ENCODE data around the gene CRYBG1.
"Not testable (repeated sequence)": the region's sequence is repeated elsewhere in the genome, so short reads cannot be mapped to it uniquely, and the experiment has no call there.

CRYBG1 gene

GRCh38 chr6:106509420-106510089, 149.0 kb downstream of the CRYBG1 start:
- DNase-seq (ENCODE audit: low spot score): no peak

DNA sequence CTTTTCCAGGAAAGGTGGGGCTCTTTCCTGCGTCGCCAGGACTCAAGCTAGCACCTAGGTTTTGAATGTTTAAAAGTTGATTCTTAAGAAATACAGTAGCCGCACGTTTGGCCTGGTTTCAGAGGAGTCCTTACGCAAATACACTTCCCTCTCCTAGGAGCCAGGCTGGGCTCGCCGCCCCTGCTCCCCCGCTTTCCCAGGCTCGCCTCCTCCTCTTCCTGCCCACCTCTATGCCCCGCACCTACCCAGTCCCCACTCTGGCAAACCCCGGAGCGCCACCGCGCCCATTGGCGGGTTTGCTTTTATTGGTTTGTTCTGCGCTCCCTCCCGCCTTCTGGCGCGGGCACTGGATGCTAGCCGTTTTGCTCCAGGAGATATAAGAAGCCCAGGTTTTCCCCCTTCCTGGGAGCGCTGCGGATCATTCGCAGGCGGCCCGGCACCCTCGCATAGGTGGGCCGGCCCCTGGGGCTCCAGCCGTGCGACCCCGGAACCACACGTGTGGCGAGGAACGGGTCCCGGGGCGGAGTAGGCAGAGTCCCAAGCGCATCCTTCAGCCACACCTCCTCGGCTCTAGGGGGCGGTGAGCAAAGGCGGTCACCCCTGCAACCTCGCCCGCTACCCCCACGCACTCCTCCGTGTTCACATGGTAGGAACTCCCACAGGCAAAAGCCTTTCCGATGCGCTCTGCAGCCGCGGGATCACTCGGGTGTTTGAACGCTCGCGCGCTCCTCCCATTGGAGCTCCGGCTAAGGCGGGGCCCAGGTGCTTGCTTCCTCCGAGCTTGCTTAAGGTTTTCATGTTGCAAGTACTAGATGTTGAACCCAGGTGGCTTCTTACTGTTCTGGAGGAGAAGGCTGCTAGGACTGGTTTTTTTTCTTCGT, 149.8 kb downstream of the CRYBG1 start:
- DNase-seq (ENCODE audit: low spot score): no peak

DNA sequence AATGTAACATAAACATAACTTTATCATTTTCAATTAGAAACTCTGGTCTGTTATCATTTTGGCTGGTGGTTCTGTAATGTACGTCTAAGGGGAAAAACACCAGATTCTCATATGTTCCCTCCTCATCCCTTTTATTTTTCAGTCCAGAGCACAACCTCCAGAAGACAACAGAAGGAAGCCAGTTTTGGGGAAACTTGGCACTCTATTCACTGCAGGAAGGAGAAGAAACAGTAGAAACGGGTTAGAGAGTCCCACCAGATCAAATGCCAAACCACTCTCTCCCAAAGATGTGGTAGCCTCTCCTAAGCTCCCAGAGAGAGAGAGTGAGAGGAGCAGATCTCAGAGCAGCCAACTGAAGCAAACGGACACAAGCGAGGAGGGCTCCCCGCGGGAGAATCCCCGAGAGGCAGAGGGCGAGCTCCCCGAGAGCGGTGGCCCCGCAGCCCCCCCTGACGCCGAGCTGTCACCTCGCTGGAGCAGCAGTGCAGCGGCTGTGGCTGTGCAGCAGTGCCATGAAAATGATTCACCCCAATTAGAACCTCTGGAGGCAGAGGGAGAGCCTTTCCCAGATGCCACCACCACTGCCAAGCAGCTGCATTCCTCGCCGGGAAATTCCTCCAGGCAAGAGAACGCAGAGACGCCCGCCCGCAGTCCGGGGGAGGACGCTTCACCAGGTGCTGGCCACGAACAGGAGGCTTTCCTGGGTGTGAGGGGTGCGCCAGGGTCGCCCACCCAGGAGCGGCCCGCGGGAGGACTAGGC, 151.0 kb downstream of the CRYBG1 start:
- DNase-seq (ENCODE audit: low spot score): no peak

DNA sequence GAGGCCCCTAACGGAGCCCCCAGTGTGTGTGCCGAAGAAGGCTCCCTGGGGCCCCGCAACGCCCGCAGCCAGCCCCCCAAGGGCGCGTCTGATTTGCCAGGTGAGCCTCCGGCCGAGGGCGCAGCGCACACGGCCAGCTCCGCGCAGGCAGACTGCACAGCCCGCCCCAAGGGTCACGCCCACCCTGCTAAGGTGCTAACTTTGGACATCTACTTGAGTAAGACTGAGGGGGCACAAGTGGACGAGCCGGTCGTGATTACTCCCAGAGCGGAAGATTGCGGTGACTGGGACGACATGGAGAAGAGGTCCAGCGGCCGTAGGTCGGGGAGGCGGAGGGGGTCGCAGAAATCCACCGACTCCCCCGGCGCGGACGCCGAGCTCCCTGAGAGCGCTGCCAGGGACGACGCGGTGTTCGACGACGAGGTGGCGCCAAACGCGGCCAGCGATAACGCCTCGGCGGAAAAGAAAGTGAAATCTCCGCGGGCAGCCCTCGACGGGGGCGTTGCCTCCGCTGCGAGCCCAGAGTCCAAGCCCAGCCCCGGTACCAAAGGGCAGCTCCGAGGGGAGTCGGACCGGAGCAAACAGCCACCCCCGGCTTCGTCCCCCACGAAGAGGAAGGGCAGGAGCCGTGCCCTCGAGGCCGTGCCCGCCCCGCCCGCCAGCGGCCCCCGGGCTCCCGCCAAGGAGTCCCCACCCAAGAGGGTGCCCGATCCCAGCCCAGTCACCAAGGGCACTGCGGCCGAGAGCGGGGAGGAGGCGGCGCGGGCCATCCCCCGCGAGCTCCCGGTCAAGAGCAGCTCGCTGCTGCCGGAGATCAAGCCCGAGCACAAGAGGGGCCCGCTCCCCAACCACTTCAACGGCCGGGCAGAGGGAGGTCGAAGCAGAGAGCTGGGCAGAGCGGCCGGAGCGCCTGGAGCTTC, 151.8 kb downstream of the CRYBG1 start:
- DNase-seq (ENCODE audit: low spot score): no peak

DNA sequence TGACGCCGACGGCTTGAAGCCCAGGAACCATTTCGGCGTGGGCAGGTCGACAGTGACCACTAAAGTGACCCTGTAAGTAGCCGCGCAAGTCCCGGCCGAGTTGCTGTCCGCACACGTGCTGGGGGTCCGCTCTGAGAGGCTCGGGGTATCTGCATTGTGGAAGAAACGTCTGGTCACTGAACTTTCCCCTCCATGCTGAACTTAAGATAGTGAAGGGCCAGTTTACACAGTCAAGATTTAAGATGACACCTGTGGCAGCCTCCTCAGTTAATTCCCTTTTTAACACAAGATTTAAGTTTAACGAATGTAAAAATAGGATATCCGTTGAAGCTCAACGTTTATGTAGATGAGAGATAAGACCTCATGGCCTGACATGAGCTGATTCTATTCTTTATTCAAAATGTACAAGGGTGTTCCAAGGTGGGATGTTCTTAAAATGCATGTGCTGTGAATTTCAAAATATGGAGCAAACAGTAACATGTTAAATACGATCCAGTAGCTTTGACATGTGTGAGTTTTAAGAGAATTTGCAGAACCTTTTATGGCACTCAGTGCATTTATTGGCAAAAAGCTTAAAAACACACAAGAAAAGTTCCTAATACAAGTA, 152.6 kb downstream of the CRYBG1 start:
- no peak for DNase-seq (ENCODE audit: low spot score)

DNA sequence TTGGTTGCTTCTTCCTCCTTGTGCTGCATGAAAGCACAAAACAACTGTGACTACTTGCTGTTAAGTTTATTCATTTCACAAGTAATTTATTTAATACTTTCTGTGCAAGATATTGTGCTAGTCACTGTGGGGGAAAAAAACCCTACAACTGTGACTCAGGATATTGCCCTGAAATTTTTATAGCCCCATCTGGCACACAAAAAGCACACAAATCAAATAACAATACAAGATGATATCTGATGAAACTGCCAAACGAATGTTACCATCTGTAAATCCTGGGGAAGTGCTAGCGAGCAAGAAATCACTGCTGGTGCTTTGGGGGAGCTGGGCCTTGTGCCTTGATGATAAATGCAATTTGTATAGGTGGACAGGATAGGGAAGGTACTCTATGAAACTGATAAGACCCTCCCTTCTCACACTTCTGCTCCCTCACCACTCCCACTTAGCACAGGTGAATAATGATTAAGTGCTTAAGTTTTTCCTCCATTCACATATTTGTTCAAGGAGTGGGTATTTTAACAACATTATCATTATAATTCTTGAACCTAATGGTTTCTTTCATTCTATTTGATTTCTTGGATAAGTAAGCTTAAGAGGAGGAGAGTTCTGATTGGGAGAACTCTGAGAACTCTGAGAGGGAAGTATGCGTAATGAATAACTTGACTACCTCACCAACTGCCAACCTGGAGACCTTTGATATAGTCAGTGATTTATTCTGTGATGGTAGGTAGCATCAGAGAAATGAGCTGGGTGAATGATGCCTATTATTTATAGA, 153.5 kb downstream of the CRYBG1 start:
- no peak for DNase-seq (ENCODE audit: low spot score)

DNA sequence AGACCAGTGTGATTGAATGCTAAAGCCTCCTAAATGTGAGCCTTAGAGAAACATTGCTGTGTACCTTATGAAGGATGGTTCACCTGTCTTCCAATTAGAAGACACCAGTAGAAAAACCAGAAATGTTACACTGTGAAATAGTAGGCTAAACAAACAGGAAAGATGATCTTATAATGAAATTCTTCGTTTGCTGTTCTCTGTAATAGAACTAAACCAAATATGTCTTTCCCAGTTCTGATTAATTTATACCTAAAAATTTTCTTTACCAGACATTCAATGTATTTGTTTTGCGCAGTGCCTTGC, 154.0 kb downstream of the CRYBG1 start:
- no peak for DNase-seq (ENCODE audit: low spot score)

GRCh38 chr6:106515582-106515981, 155.1 kb downstream of the CRYBG1 start:
- not testable (repeated sequence) for DNase-seq (ENCODE audit: low spot score)

DNA sequence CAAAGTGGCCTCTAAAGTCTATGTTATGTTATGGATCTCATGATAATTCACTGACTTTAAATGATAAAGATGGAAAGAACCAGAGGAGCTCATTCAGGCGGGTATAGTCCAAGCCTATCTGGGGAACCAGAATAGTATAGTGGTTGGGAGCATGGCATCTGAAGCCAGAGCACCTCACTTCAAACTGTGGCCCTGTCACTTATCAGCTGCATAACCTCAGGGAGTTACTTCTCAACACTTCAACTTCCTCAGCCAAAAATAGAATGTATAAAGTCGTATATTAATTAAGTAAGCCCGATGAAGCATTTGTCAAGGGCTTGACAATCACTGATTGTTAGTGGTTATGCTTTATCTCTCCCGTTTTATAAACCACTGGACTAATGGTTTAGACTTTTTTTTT, 156.1 kb downstream of the CRYBG1 start:
- DNase-seq (ENCODE audit: low spot score): no peak

- DNase-seq (ENCODE audit: low spot score): no peak
Observed at GRCh38 chr6:106517706-106518105, 157.2 kb downstream of the CRYBG1 start.

GRCh38 chr6:106518748-106519147, 158.2 kb downstream of the CRYBG1 start:
- no peak for DNase-seq (ENCODE audit: low spot score)

GRCh38 chr6:106519460-106520394, 159.2 kb downstream of the CRYBG1 start:
- DNase-seq (ENCODE audit: low spot score): peak; percentile 61

GRCh38 chr6:106520711-106521401, 160.3 kb downstream of the CRYBG1 start:
- no peak for DNase-seq (ENCODE audit: low spot score)

DNA sequence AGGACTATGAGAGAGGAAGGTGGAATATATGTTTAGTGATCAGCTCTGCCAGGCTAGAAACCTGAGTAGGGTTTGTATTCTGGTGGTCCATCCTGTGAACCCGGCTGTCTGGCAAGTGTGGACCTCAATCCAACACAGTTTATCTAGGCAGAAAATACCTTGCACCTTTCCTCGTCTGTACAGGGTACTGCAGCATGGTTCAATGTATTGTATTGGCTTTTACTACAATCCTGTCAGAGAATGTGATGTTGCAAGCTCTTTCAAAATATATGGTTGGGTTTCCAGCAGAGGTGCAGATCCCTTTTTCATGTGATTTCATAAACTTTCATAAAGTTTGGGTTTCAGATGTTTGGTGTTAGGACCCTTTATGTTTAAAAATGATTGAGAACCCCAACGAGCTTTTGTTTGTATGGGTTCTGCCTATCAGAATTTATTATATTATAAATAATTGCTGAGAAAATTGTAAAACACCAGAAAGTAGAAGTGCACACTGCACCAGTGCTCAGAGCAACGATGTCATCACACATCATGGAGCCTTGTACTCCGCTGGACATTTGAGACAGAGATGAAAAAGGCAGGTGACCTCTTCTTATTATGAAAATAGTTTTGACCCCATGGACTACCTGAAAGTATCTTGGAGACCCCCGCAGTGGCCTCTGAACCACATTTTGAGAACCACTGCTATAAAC, 162.2 kb downstream of the CRYBG1 start:
- DNase-seq (ENCODE audit: low spot score): no peak

DNA sequence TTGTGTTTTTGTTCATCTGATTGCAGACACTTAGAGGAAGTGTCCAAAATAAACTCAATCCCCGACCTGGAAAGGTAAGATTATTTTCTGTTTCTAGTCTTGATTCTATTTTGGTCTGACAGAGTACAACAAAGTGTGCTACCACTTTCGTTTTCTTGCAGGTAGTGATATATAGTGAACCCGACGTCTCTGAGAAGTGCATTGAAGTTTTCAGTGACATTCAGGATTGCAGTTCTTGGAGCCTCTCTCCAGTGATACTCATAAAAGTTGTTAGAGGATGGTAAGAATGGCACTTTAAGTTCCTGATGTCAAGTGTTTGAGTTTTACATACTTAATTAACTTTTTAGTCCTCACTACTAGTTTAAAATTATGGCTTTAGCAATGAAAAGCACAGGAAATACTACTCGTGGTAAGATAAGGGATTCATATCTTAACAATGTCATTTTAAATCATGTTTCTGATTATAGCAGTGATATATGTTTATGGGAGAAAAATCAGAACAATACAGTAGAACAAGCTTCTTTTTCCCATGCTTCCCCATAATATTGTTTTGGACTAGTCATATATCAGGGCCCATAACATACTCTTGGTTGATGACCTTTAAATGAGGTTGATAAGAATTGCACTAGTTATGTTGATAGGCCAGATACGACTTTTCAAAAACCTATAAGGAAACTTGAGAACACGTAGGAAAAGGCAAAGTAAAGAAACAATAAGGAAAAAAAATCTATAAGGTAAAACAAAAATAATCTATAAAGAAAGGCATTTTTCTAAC, 164.8 kb downstream of the CRYBG1 start:
- DNase-seq (ENCODE audit: low spot score): no peak

- DNase-seq (ENCODE audit: low spot score): no peak
Observed at GRCh38 chr6:106525882-106526275, 165.4 kb downstream of the CRYBG1 start.

GRCh38 chr6:106527117-106527516, 166.6 kb downstream of the CRYBG1 start:
- no peak for DNase-seq (ENCODE audit: low spot score)

All from RKO (cell line).